Bronchial epithelial cell (primary cell): ENCODE results near the gene MSANTD2. TPM values are rescaled to one million over a fixed set of nuclear protein-coding genes. Genes with fewer than 3 reads are reported as not detected.

Source experiments
- DNase-seq: peaks from one replicate; pipeline ENCODE4 v3.0.0-alpha.2; 2010; ENCODE audit warnings: low read depth
- FAIRE-seq: peaks from 2 replicates; lab custom pipeline; 2011; peaks lifted over from hg19 to GRCh38; lab: Jason Lieb, UNC
- H3K27me3 ChIP-seq: 2 replicates; pipeline ENCODE4 v1.5.1; 2011; ENCODE audit warnings: low read length; ENCODE audit not compliant: control insufficient read depth, insufficient read depth
- H3K36me3 ChIP-seq: 2 replicates; pipeline ENCODE4 v1.5.1; 2011; ENCODE audit warnings: low read length; ENCODE audit not compliant: control insufficient read depth, insufficient read depth
- H3K4me3 ChIP-seq: 2 replicates; pipeline ENCODE4 v1.5.1; 2011; ENCODE audit warnings: mild to moderate bottlenecking, low read depth, low read length, control low read depth
- CTCF ChIP-seq: IDR thresholded peaks from 2 replicates; pipeline ENCODE4 v1.5.1; 2011; ENCODE audit warnings: mild to moderate bottlenecking, moderate library complexity, low read length, control low read depth, inconsistent platforms; ENCODE audit not compliant: insufficient read depth, severe bottlenecking
- total RNA-seq: library from RNA; depleted of rRNA; stranded (reverse); fragments of >200 nt; gene quantifications from 2 replicates; pipeline ENCODE4 v1.2.1, GENCODE V29; 2014

MSANTD2 gene
- total RNA-seq, 1 donor from 2014 or later = 2.9 TPM

- H3K27me3 ChIP-seq = peaks cover 63% of the 10 kb centered on the region
- no peak for FAIRE-seq
- no peak overlapping the region for H3K4me3 ChIP-seq
- no peak for DNase-seq
- TF ChIP-seq CTCF = no peak
- no peaks in the 10 kb centered on the region for H3K36me3 ChIP-seq
Observed at GRCh38 chr11:124841840-124842239, 41.6 kb upstream of the MSANTD2 start.

- H3K4me3 ChIP-seq = no peak overlapping the region
- TF ChIP-seq CTCF = no peak
- FAIRE-seq = no peak
- no peaks in the 10 kb centered on the region for H3K36me3 ChIP-seq
- peaks cover 59% of the 10 kb centered on the region for H3K27me3 ChIP-seq
- DNase-seq = peak; percentile 64
Observed at GRCh38 chr11:124841201-124841600, 41.0 kb upstream of the MSANTD2 start.

- Histone ChIP-seq H3K4me3 (no peak overlapping the region), H3K36me3 (no peaks in the 10 kb centered on the region), H3K27me3 (peaks cover 54% of the 10 kb centered on the region)
- no peak for TF ChIP-seq CTCF
- no peak for FAIRE-seq
- no peak for DNase-seq
Observed at GRCh38 chr11:124840666-124841065, 40.5 kb upstream of the MSANTD2 start.

- H3K4me3 ChIP-seq = no peak overlapping the region
- H3K36me3 ChIP-seq = no peaks in the 10 kb centered on the region
- DNase-seq (no peak), FAIRE-seq (no peak)
- H3K27me3 ChIP-seq = peaks cover 50% of the 10 kb centered on the region
- TF ChIP-seq CTCF = no peak
Observed at GRCh38 chr11:124839972-124840621, 39.9 kb upstream of the MSANTD2 start.

GRCh38 chr11:124839128-124839971 lies 39.1 kb upstream of the MSANTD2 start:
- TF ChIP-seq CTCF = no peak
- DNase-seq (no peak), FAIRE-seq (no peak)
- Histone ChIP-seq H3K27me3 (peaks cover 42% of the 10 kb centered on the region), H3K4me3 (peak overlapping the region; percentile 14), H3K36me3 (no peaks in the 10 kb centered on the region)
